ENCODE measurements around the gene KIF13A.

DNA sequence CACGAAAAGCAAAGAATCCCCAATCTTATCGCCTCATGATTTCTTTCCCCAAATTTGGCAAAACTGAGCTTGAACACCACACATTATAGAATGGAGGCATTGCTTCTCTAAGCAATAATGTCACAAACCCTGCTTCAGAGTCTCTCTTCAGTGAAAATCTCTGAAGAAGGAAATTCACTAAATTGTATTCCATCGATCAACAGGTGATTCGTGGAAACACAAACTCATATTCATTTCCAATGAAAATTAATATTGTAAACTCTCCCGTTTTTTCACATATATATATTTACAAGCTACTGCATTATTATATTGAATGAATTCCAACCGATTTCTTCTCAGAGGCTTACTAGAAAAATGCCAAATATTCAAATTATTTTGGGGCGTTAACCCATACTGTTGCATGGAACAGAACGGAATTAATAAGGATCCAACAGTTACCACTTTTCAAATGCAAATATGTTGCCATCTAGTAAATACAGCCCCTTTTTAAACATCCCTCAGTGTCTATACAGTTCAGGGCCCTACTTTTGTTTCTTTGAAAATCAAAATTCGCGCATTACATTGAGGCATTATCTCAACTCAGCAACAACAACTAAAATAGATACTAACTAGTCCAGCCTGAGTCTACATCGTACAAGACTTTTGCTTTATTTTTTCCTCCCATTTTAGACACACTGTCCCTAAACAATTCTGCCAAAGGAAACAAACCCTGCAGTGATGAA lies 1.3 kb downstream of the KIF13A start:
- TF ChIP-seq MAFK (IDR thresholded peaks at IDR 0.05; ENCODE audit: low read length) (no peak), POLR2AphosphoS5 (IDR thresholded peaks at IDR 0.05; ENCODE audit: control insufficient read depth, insufficient read depth, low read depth, low read length) (no peak), SMAD2 (IDR thresholded peaks at IDR 0.05; ENCODE audit: low read depth, low read length) (no peak)
